ENCODE measurements around the gene AFAP1. TPM values are rescaled to one million over a fixed set of nuclear protein-coding genes. Genes with fewer than 3 reads are reported as not detected.

AFAP1 gene
- total and polyA plus RNA-seq, 2 donors (not counting 3 experiments of a cell fraction or from before 2014, with no cell fraction given): 32.3 to 103 TPM

DNA sequence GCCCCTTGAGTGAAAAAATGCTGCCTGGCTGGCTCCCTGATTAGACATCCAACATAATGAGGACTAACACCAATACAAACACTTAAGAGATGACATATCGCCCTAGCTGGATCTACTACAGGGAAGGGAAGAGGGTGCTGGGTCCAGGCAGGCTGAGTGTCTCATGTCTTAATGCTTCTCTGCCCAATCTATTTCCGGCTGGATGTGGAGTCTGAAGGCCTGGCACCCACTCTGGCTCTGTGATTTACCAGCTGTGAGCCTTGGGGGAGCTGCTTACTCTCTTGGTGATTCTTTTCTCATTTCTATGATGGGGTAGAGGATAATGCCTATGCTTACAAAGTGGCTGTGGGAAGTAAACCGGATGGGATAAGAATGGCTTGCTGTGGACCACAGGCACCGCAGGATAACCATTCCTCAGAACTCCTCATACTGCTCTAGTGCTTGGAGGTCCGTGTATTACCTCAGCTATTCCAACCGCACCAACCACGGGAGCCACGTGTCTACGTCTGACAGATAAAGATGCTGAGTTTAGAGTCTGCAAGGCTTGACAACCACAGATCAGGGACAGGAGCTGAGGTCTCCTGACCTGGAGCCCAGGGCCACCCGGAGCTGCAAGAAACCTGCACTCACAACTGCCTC is 161.7 kb downstream of the AFAP1 start:
- no peaks in the 10 kb centered on the region for H4K20me1 ChIP-seq (replicated peaks; ENCODE audit: control insufficient read depth, extremely low read depth, insufficient read depth, low read length)
- peaks cover 54% of the 10 kb centered on the region for H3K79me2 ChIP-seq (ENCODE audit: control insufficient read depth, insufficient read depth, low read length)
- H3K9me1 ChIP-seq (replicated peaks; ENCODE audit: control insufficient read depth, extremely low read depth, insufficient read depth, low read length): no peaks in the 10 kb centered on the region
- peaks cover 31% of the 10 kb centered on the region for H3K4me1 ChIP-seq (ENCODE audit: control insufficient read depth, extremely low read depth, insufficient read depth, low read length)
- no peak overlapping the region for H3K27ac ChIP-seq (ENCODE audit: insufficient read depth, low read depth, low read length)
- no peaks in the 10 kb centered on the region for H3K9me3 ChIP-seq (replicated peaks; ENCODE audit: control insufficient read depth, insufficient read depth, low read length)
- dilution Hi-C loops (cut with MboI; ENCODE audit: extremely low pct_ligation_motif_present, low sequenced_read_pairs): no loop called here
- ChIA-PET POLR2A (no interaction called here), CTCF (interaction anchor here (1.7 to 1.9 kb wide), 2 partner anchors 10 to 24 kb away, joined by 4 to 8 read pairs; no protein-coding TSS in a partner anchor)
- DNase-seq (ENCODE audit: low read depth, low spot score) (no peak), FAIRE-seq (no peak)
- BruUV-seq (replicated peaks): no TSS peak
- H3K4me2 ChIP-seq (ENCODE audit: insufficient read depth, low read length): no peak overlapping the region
- H2AFZ ChIP-seq (ENCODE audit: low read depth, low read length): no peak overlapping the region
- TF ChIP-seq POLR2AphosphoS5 (IDR thresholded peaks at IDR 0.05; ENCODE audit: insufficient read depth, low read depth, low read length): no peak
- no peak for TF ChIP-seq GATA2 (IDR thresholded peaks at IDR 0.05; ENCODE audit: insufficient read depth, insufficient read length, low read depth, low read length)
- TF ChIP-seq, protein P1, sequence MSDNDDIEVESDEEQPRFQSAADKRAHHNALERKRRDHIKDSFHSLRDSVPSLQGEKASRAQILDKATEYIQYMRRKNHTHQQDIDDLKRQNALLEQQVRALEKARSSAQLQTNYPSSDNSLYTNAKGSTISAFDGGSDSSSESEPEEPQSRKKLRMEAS (IDR thresholded peaks at IDR 0.05; ENCODE audit: insufficient read depth, insufficient read length): no peak
- no peak for TF ChIP-seq MYC (IDR thresholded peaks at IDR 0.05; ENCODE audit: low read depth, low read length)
- no peak for TF ChIP-seq POLR2A (IDR thresholded peaks at IDR 0.05; ENCODE audit: low read depth, low read length)
- no peak for TF ChIP-seq JUN (IDR thresholded peaks at IDR 0.05; ENCODE audit: borderline replicate concordance, insufficient read depth, insufficient read length, low read depth)
- H3K36me3 ChIP-seq (ENCODE audit: control insufficient read depth in 2 of 2, extremely low read depth in 1 of 2, insufficient read depth in 2 of 2, low read length in 2 of 2): peaks cover 34 to 53% of the 10 kb centered on the region in 2 experiments
- intact Hi-C loops (cut with micrococcal nuclease): no loop called here
- no peaks in the 10 kb centered on the region for H3K27me3 ChIP-seq (ENCODE audit: control insufficient read depth in 2 of 2, insufficient read depth in 2 of 2, low read length in 2 of 2)
- H3K9ac ChIP-seq (replicated peaks; ENCODE audit: extremely low read depth, insufficient read depth, low read length): no peak overlapping the region
- no peak overlapping the region for H3K4me3 ChIP-seq (replicated peaks in 1 of 3; ENCODE audit: insufficient read depth in 1 of 3, low read depth in 1 of 3, low read length in 3 of 3)

DNA sequence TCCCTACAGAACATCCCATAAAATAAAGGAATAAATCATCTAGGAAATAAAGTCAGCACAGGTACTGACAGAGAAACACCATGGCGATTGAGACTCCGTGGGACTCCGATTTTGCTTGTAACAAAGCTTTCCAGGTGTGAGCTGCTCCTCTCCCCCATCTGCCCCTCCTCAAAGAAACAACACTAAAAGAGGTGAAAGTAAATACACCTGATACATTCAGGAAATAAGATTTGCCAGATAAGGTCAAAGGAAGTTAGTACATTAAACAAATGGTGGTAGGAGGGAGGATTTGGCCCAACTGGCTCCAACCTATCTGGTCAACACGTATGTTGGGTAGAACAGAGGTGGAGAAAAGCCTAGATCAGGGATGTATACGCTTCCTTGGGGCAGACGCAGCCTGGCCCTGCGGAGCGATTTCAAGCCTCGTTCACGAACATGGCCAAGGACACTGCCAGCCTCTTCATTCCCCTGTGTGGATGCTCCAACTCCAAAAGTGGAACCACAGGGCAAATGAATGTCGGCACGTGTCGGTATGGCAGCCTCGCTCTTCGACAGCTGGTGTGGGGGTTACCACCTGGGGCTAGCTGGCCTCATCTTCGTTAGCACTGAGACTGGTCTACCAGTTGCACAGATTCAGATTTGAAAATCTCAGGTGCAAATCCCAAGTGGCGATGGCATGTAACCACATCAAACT is 162.5 kb downstream of the AFAP1 start:
- H3K9ac ChIP-seq (replicated peaks; ENCODE audit: extremely low read depth, insufficient read depth, low read length): no peak overlapping the region
- H3K79me2 ChIP-seq (ENCODE audit: control insufficient read depth, insufficient read depth, low read length): peaks cover 46% of the 10 kb centered on the region
- FAIRE-seq (no peak), DNase-seq (ENCODE audit: low read depth, low spot score) (no peak)
- peaks cover 41 to 61% of the 10 kb centered on the region in 2 experiments for H3K36me3 ChIP-seq (ENCODE audit: control insufficient read depth in 2 of 2, extremely low read depth in 1 of 2, insufficient read depth in 2 of 2, low read length in 2 of 2)
- H3K4me2 ChIP-seq (ENCODE audit: insufficient read depth, low read length): no peak overlapping the region
- CTCF ChIA-PET: interaction anchor here (1.7 to 1.9 kb wide), 2 partner anchors 9 to 25 kb away, joined by 4 to 8 read pairs; no protein-coding TSS in a partner anchor
- peaks cover 23% of the 10 kb centered on the region for H3K4me1 ChIP-seq (ENCODE audit: control insufficient read depth, extremely low read depth, insufficient read depth, low read length)
- no peaks in the 10 kb centered on the region for H3K27me3 ChIP-seq (ENCODE audit: control insufficient read depth in 2 of 2, insufficient read depth in 2 of 2, low read length in 2 of 2)
- H2AFZ ChIP-seq (ENCODE audit: low read depth, low read length): no peak overlapping the region
- dilution Hi-C loops (cut with MboI; ENCODE audit: extremely low pct_ligation_motif_present, low sequenced_read_pairs): no loop called here
- no peak overlapping the region for H3K27ac ChIP-seq (ENCODE audit: insufficient read depth, low read depth, low read length)
- no peak overlapping the region for H3K4me3 ChIP-seq (replicated peaks in 1 of 3; ENCODE audit: insufficient read depth in 1 of 3, low read depth in 1 of 3, low read length in 3 of 3)
- H3K9me1 ChIP-seq (replicated peaks; ENCODE audit: control insufficient read depth, extremely low read depth, insufficient read depth, low read length): no peaks in the 10 kb centered on the region
- TF ChIP-seq, protein P2, sequence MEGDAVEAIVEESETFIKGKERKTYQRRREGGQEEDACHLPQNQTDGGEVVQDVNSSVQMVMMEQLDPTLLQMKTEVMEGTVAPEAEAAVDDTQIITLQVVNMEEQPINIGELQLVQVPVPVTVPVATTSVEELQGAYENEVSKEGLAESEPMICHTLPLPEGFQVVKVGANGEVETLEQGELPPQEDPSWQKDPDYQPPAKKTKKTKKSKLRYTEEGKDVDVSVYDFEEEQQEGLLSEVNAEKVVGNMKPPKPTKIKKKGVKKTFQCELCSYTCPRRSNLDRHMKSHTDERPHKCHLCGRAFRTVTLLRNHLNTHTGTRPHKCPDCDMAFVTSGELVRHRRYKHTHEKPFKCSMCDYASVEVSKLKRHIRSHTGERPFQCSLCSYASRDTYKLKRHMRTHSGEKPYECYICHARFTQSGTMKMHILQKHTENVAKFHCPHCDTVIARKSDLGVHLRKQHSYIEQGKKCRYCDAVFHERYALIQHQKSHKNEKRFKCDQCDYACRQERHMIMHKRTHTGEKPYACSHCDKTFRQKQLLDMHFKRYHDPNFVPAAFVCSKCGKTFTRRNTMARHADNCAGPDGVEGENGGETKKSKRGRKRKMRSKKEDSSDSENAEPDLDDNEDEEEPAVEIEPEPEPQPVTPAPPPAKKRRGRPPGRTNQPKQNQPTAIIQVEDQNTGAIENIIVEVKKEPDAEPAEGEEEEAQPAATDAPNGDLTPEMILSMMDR (IDR thresholded peaks at IDR 0.05; ENCODE audit: extremely low read depth in 1 of 2, insufficient read depth in 1 of 2, low read depth in 1 of 2, low read length in 2 of 2): no peak
- TF ChIP-seq JUN (IDR thresholded peaks at IDR 0.05; ENCODE audit: borderline replicate concordance, insufficient read depth, insufficient read length, low read depth) (no peak), POLR2AphosphoS5 (IDR thresholded peaks at IDR 0.05; ENCODE audit: insufficient read depth, low read depth, low read length) (no peak), FOS (IDR thresholded peaks at IDR 0.05; ENCODE audit: borderline replicate concordance, insufficient read depth, low read length) (no peak), GATA2 (IDR thresholded peaks at IDR 0.05; ENCODE audit: insufficient read depth, insufficient read length, low read depth, low read length) (no peak), MYC (IDR thresholded peaks at IDR 0.05; ENCODE audit: low read depth, low read length) (no peak), EZH2 (IDR thresholded peaks at IDR 0.05; ENCODE audit: borderline replicate concordance, low read depth, low read length, severe bottlenecking) (no peak), POLR2A (IDR thresholded peaks at IDR 0.05; ENCODE audit: low read depth, low read length) (no peak)
- TF ChIP-seq, protein P1 (IDR thresholded peaks at IDR 0.05; ENCODE audit: insufficient read depth, insufficient read length): no peak
- intact Hi-C loops (cut with micrococcal nuclease): no loop called here
- no TSS peak for BruUV-seq (replicated peaks)
- POLR2A ChIA-PET: interaction anchor here (0.5 kb wide), 1 partner anchor 66 kb away, joined by 3 read pairs; no protein-coding TSS in a partner anchor
- no peaks in the 10 kb centered on the region for H3K9me3 ChIP-seq (replicated peaks; ENCODE audit: control insufficient read depth, insufficient read depth, low read length)
- H4K20me1 ChIP-seq (replicated peaks; ENCODE audit: control insufficient read depth, extremely low read depth, insufficient read depth, low read length): no peaks in the 10 kb centered on the region
